ENCODE results near the gene KCNK10. TPM values are rescaled to one million over a fixed set of nuclear protein-coding genes. Genes with fewer than 3 reads are reported as not detected.

KCNK10 gene
- total RNA-seq, 1 experiment from 2014 or later = 2.9 TPM

DNA sequence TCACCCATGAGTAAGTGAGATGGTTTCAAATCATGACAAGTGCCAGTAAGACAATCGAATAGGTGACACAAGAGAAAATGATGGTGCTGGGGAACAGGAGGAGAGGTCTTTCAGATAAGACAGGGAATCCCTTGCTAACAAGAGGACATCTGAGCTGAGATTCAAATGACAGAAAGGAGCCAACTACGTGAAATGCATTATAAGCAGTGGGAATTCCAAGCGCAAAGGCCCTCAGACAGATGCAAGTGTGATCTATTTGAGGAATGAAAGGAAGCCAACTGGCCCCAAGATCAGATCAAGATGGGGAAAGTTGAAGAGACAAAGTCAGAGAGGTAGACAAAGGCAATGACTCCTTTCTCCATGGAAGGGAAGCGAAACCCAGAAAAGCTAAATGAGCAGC lies 4.7 kb downstream of the KCNK10 start:
- no peaks in the 10 kb centered on the region for H3K36me3 ChIP-seq (ENCODE audit: control insufficient read depth, insufficient read depth, low read length)
- CTCF ChIA-PET = no interaction called here
- H3K4me3 Mint-ChIP-seq (ENCODE audit: unreplicated experiment) = no peak overlapping the region
- H3K4me1 Mint-ChIP-seq (ENCODE audit: low read depth, unreplicated experiment) = no peaks in the 10 kb centered on the region
- H3K9me3 Mint-ChIP-seq (ENCODE audit: unreplicated experiment) = no peaks in the 10 kb centered on the region
- no peak overlapping the region for H3K4me3 ChIP-seq (ENCODE audit: low read depth, low read length)
- H3K36me3 Mint-ChIP-seq (ENCODE audit: insufficient read depth, unreplicated experiment) = no peaks in the 10 kb centered on the region
- BruUV-seq (replicated peaks) = no TSS peak
- POLR2A ChIA-PET = no interaction called here
- H3K4me1 ChIP-seq = no peaks in the 10 kb centered on the region
- DNase-seq = no peak
- no peaks in the 10 kb centered on the region; the same call in none of the 2 replicates for H3K27me3 ChIP-seq (replicated peaks; ENCODE audit: control insufficient read depth, insufficient read depth, low read length)
- peaks cover 3% of the 10 kb centered on the region for H3K27me3 Mint-ChIP-seq (ENCODE audit: insufficient read depth, unreplicated experiment)
- no peaks in the 10 kb centered on the region for H3K9me3 ChIP-seq
- TF ChIP-seq, protein P1, sequence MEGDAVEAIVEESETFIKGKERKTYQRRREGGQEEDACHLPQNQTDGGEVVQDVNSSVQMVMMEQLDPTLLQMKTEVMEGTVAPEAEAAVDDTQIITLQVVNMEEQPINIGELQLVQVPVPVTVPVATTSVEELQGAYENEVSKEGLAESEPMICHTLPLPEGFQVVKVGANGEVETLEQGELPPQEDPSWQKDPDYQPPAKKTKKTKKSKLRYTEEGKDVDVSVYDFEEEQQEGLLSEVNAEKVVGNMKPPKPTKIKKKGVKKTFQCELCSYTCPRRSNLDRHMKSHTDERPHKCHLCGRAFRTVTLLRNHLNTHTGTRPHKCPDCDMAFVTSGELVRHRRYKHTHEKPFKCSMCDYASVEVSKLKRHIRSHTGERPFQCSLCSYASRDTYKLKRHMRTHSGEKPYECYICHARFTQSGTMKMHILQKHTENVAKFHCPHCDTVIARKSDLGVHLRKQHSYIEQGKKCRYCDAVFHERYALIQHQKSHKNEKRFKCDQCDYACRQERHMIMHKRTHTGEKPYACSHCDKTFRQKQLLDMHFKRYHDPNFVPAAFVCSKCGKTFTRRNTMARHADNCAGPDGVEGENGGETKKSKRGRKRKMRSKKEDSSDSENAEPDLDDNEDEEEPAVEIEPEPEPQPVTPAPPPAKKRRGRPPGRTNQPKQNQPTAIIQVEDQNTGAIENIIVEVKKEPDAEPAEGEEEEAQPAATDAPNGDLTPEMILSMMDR (IDR thresholded peaks at IDR 0.05; ENCODE audit: insufficient read depth in 1 of 2, low read depth in 1 of 2, low read length in 1 of 2, severe bottlenecking in 1 of 2, unreplicated experiment in 1 of 2) = no peak
- no peak overlapping the region for H3K27ac Mint-ChIP-seq (ENCODE audit: unreplicated experiment)
- intact Hi-C loops (cut with micrococcal nuclease; ENCODE audit: unreplicated experiment) = no loop called here

- H3K4me3 Mint-ChIP-seq (ENCODE audit: unreplicated experiment) = no peak overlapping the region
- BruUV-seq (replicated peaks) = no TSS peak
- no peaks in the 10 kb centered on the region for H3K36me3 ChIP-seq (ENCODE audit: control insufficient read depth, insufficient read depth, low read length)
- no peak overlapping the region for H3K27ac Mint-ChIP-seq (ENCODE audit: unreplicated experiment)
- no peak overlapping the region for H3K4me3 ChIP-seq (ENCODE audit: low read depth, low read length)
- no peak for DNase-seq
- TF ChIP-seq, protein P1 (IDR thresholded peaks at IDR 0.05; ENCODE audit: insufficient read depth in 1 of 2, low read depth in 1 of 2, low read length in 1 of 2, severe bottlenecking in 1 of 2, unreplicated experiment in 1 of 2) = no peak
- POLR2A ChIA-PET = no interaction called here
- intact Hi-C loops (cut with micrococcal nuclease; ENCODE audit: unreplicated experiment) = no loop called here
- H3K27me3 ChIP-seq (replicated peaks; ENCODE audit: control insufficient read depth, insufficient read depth, low read length) = no peaks in the 10 kb centered on the region; the same call in 1 of the 2 replicates
- no peaks in the 10 kb centered on the region for H3K4me1 Mint-ChIP-seq (ENCODE audit: low read depth, unreplicated experiment)
- no peaks in the 10 kb centered on the region for H3K36me3 Mint-ChIP-seq (ENCODE audit: insufficient read depth, unreplicated experiment)
- no peaks in the 10 kb centered on the region for H3K9me3 ChIP-seq
- CTCF ChIA-PET = no interaction called here
- no peaks in the 10 kb centered on the region for H3K27me3 Mint-ChIP-seq (ENCODE audit: insufficient read depth, unreplicated experiment)
- H3K4me1 ChIP-seq = no peaks in the 10 kb centered on the region
- H3K9me3 Mint-ChIP-seq (ENCODE audit: unreplicated experiment) = no peaks in the 10 kb centered on the region
These were observed 6.5 kb downstream of the KCNK10 start for GRCh38 chr14:88316521-88316920.

DNA sequence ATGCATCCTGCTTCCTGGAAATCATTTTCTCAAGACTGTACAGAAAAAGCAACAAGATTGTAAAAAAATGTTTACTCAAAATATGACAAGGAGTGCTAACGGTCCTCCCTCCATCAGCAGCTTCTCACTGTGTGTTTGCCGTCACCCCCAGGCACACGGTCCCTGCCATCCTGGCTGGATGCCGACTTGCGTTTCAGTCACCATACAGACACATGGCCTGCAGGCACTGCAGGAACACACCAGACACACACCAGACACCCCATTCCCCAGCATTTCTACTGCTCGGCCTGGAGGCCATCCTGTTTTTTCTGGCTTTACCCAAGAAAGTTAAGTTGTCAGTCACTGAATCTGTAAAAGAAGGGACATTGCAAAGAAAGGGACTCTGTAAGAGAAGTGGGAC lies 10.8 kb downstream of the KCNK10 start:
- ChIA-PET POLR2A (no interaction called here), CTCF (no interaction called here)
- intact Hi-C loops (cut with micrococcal nuclease; ENCODE audit: unreplicated experiment) = no loop called here
- no peak overlapping the region for H3K27ac Mint-ChIP-seq (ENCODE audit: unreplicated experiment)
- no peak overlapping the region for H3K4me3 Mint-ChIP-seq (ENCODE audit: unreplicated experiment)
- no peaks in the 10 kb centered on the region for H3K9me3 Mint-ChIP-seq (ENCODE audit: unreplicated experiment)
- no peaks in the 10 kb centered on the region for H3K9me3 ChIP-seq
- H3K36me3 Mint-ChIP-seq (ENCODE audit: insufficient read depth, unreplicated experiment) = no peaks in the 10 kb centered on the region
- no TSS peak for BruUV-seq (replicated peaks)
- TF ChIP-seq, protein P1 (IDR thresholded peaks at IDR 0.05; ENCODE audit: insufficient read depth in 1 of 2, low read depth in 1 of 2, low read length in 1 of 2, severe bottlenecking in 1 of 2, unreplicated experiment in 1 of 2) = no peak
- H3K4me1 Mint-ChIP-seq (ENCODE audit: low read depth, unreplicated experiment) = no peaks in the 10 kb centered on the region
- no peaks in the 10 kb centered on the region for H3K36me3 ChIP-seq (ENCODE audit: control insufficient read depth, insufficient read depth, low read length)
- H3K4me1 ChIP-seq = no peaks in the 10 kb centered on the region
- no peak overlapping the region for H3K4me3 ChIP-seq (ENCODE audit: low read depth, low read length)
- no peak for DNase-seq
- H3K27me3 Mint-ChIP-seq (ENCODE audit: insufficient read depth, unreplicated experiment) = no peaks in the 10 kb centered on the region
- no peaks in the 10 kb centered on the region for H3K27me3 ChIP-seq (replicated peaks; ENCODE audit: control insufficient read depth, insufficient read depth, low read length)

All from Caco-2 (cell line).